SK-N-SH treated with all-trans-retinoic acid at 6 μM for 48 hours (cell line): ENCODE results near the gene SASH1.

Experiments used
- ATAC-seq: fragments of 200-7000 bp; cut with Tn5 transposase; 3 replicates; pipeline ENCODE4 v1.9.1; 2020; ENCODE audit warnings: mild to moderate bottlenecking, moderate library complexity
- BACH2 ChIP-seq: fragments of 250-450 bp; sonication (Bioruptor Pico); IDR thresholded peaks from 2 replicates; pipeline ENCODE4 v1.9.0; 2021; ENCODE audit warnings: mild to moderate bottlenecking, borderline replicate concordance
- CSDC2 ChIP-seq: fragments of 250-450 bp; sonication (Bioruptor Pico); IDR thresholded peaks from 2 replicates; pipeline ENCODE4 v1.5.0; 2020; ENCODE audit warnings: mild to moderate bottlenecking, moderate library complexity
- CSRNP3 ChIP-seq: fragments of 250-450 bp; sonication (Bioruptor Pico); IDR thresholded peaks from 2 replicates; pipeline ENCODE4 v1.5.1; 2021; ENCODE audit warnings: mild to moderate bottlenecking, moderate library complexity
- ESRRG ChIP-seq: fragments of 250-450 bp; sonication (Bioruptor Pico); IDR thresholded peaks from 2 replicates; pipeline ENCODE4 v1.6.1; 2021; ENCODE audit warnings: mild to moderate bottlenecking
- GLIS3 ChIP-seq: fragments of 250-450 bp; sonication (Bioruptor Pico); IDR thresholded peaks from 2 replicates; pipeline ENCODE4 v1.5.0; 2020; ENCODE audit warnings: mild to moderate bottlenecking, moderate library complexity
- ISL1 ChIP-seq: fragments of 250-450 bp; sonication (Bioruptor Pico); IDR thresholded peaks from 2 replicates; pipeline ENCODE4 v2.1.2; 2022; ENCODE audit warnings: mild to moderate bottlenecking, moderate library complexity
- OSR1 ChIP-seq: fragments of 250-450 bp; sonication (Bioruptor Pico); IDR thresholded peaks from 2 replicates; pipeline ENCODE4 v1.8.0; 2022; ENCODE audit warnings: moderate library complexity, mild to moderate bottlenecking, inconsistent platforms
- PATZ1 ChIP-seq: fragments of 250-450 bp; sonication (Bioruptor Pico); IDR thresholded peaks from 2 replicates; pipeline ENCODE4 v1.8.0; 2020; ENCODE audit warnings: mild to moderate bottlenecking, moderate library complexity, borderline replicate concordance
- POU6F1 ChIP-seq: fragments of 250-450 bp; sonication (Bioruptor Pico); IDR thresholded peaks from 2 replicates; pipeline ENCODE4 v1.8.0; 2021; ENCODE audit warnings: low read depth, mild to moderate bottlenecking, moderate library complexity, borderline replicate concordance
- PPARA ChIP-seq: fragments of 250-450 bp; sonication (Bioruptor Pico); IDR thresholded peaks from 2 replicates; pipeline ENCODE4 v1.5.0; 2020; ENCODE audit warnings: mild to moderate bottlenecking, borderline replicate concordance
- RARB ChIP-seq: fragments of 250-450 bp; sonication (Bioruptor Pico); IDR thresholded peaks from 2 replicates; pipeline ENCODE4 v1.8.0; 2021; ENCODE audit warnings: mild to moderate bottlenecking, moderate library complexity
- TSHZ2 ChIP-seq: fragments of 250-450 bp; sonication (Bioruptor Pico); IDR thresholded peaks from 2 replicates; pipeline ENCODE4 v1.5.0; 2020; ENCODE audit warnings: mild to moderate bottlenecking, moderate library complexity
- ZC3H10 ChIP-seq: fragments of 250-450 bp; sonication (Bioruptor Pico); IDR thresholded peaks from 2 replicates; pipeline ENCODE4 v1.5.1; 2021; ENCODE audit warnings: mild to moderate bottlenecking, moderate library complexity
- ZFP30 ChIP-seq: fragments of 450-650 bp; formaldehyde crosslinking; IDR thresholded peaks from 2 replicates; pipeline ENCODE4 v1.5.0; 2022; ENCODE audit warnings: mild to moderate bottlenecking, moderate library complexity
- ZNF565 ChIP-seq: fragments of 450-650 bp; formaldehyde crosslinking; conservative IDR thresholded peaks from 2 replicates; pipeline ENCODE4 v1.5.0; 2020; ENCODE audit warnings: low read depth, mild to moderate bottlenecking, moderate library complexity
- ZNF8 ChIP-seq: fragments of 450-650 bp; formaldehyde crosslinking; IDR thresholded peaks from 2 replicates; pipeline ENCODE4 v1.5.0; 2020; ENCODE audit warnings: mild to moderate bottlenecking, moderate library complexity

Gene SASH1

DNA sequence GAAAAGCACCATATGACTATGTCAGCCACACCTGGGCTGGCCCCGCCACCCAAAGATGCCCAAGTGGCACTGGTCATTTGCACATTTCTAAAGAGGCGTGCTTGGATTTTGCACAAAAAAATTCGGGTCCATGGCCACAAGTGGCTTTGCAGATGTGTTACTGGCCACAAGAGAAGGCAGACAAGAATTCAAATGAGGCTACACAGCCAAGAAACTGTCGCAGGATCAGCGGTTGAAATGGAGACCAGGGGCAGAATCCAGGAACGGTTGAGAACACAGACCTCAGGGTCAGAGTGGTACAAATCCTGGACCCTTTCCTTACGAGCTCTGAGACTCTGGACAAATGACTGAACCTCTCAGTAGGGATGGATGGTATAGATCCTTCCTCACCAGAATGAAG lies 48.6 kb upstream of the SASH1 start (continued):
- no peak for TF ChIP-seq ZNF8
- no peak for TF ChIP-seq POU6F1 (CRISPR knock-in tag)
- TF ChIP-seq PPARA (CRISPR knock-in tag): no peak
- no peak for TF ChIP-seq CSRNP3 (CRISPR knock-in tag)

GRCh38 chr6:148295261-148295887 lies 47.3 kb upstream of the SASH1 start:
- TF ChIP-seq ZC3H10 (CRISPR knock-in tag): no peak
- TF ChIP-seq ISL1 (CRISPR knock-in tag): no peak
- no peak for ATAC-seq

DNA sequence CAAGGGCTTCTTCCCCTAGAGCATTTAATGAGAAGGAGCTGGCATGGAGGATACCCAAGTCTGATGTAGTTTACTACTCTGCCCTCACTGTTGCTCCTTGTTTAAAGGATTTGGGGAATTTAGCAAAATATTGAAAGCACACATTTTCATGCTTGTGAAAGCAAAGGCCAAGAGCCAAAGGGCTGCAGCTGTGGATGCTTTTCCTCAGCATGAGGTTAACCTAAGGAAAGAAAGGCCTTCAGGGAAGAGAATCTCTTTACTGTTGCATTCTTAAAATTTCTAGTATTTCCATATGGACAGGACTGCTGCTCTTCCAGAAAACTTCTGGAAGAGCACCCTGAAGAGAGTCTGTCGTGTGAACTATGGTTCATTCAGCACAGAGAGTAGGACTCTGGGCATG lies 45.9 kb upstream of the SASH1 start:
- ATAC-seq: no peak
- TF ChIP-seq PATZ1 (no peak), TSHZ2 (CRISPR knock-in tag) (no peak), RARB (CRISPR knock-in tag) (no peak), CSRNP3 (CRISPR knock-in tag) (no peak)

DNA sequence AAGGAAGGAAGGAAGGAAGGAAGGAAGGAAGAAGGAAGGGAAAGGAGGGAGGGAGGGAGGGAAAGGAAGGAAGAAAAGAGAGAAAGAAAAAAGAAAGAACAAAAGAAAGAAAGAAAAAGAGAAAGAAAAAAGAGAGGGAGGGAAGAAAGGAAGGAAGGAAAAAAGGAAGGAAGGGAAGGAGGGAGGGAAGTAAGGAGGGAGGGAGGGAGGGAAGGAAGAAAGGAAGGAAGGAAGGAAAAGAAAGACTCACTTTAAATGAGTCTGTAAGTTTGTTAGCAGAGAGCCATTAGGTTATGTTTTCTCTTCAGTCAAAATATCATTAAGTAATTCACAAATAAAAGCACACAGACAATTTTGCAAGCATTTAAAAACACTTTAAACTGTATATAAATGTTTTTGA lies 44.0 kb upstream of the SASH1 start:
- no peak for ATAC-seq
- TF ChIP-seq ZC3H10 (CRISPR knock-in tag): no peak
- TF ChIP-seq CSDC2 (CRISPR knock-in tag): no peak
- TF ChIP-seq PPARA (CRISPR knock-in tag): no peak
- no peak for TF ChIP-seq OSR1 (CRISPR knock-in tag)
- no peak for TF ChIP-seq POU6F1 (CRISPR knock-in tag)
- TF ChIP-seq CSRNP3 (CRISPR knock-in tag): no peak
- TF ChIP-seq ZNF565 (CRISPR knock-in tag): no peak
- no peak for TF ChIP-seq RARB (CRISPR knock-in tag)
- no peak for TF ChIP-seq BACH2 (CRISPR knock-in tag)
- no peak for TF ChIP-seq PATZ1
- TF ChIP-seq GLIS3 (CRISPR knock-in tag): no peak
- no peak for TF ChIP-seq TSHZ2 (CRISPR knock-in tag)
- no peak for TF ChIP-seq ESRRG (CRISPR knock-in tag)
- TF ChIP-seq ZFP30: no peak
